ENCODE data around the gene BOLA1. TPM values are rescaled to one million over a fixed set of nuclear protein-coding genes. Genes with fewer than 3 reads are reported as not detected.

The BOLA1 gene
- total RNA-seq, 1 experiment from 2014 or later = 15.3 TPM

DNA sequence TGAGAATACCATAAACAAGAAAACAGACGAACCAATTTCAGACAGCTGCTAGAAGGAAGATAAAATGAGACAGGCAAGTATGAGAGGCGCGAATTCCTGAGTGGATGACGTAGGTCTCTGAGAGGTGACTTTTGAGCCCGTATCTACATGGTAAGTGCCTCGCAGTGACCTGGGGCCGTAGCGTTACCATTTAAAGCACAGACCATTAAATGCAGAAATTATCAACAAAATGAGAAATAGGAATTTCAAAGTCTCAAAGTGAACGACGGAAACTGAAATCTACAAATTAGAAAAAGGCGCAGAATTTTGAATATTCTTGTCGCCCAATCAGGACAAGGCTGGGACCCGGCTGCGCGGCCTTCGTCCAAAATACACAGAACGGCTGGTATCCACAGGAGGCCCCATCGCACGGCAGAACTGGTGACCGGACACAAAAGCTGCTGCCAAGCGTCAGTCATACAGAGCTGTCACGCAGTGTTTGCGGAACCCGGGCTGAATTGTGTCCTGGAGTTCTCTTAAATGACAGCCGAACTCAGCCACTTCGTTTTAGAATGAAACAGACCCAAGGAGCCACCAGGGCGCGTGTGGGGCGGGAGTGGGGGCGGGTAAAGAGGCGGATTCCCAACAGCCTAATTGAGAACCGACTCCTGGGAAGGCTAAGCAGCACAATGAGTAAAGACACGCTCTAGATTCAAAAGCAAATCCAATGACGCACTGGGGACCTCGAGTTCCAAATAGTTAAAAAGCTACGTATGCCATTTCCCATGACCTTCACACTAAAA, 13.8 kb upstream of the BOLA1 start (continued):
- TF ChIP-seq, protein P1, sequence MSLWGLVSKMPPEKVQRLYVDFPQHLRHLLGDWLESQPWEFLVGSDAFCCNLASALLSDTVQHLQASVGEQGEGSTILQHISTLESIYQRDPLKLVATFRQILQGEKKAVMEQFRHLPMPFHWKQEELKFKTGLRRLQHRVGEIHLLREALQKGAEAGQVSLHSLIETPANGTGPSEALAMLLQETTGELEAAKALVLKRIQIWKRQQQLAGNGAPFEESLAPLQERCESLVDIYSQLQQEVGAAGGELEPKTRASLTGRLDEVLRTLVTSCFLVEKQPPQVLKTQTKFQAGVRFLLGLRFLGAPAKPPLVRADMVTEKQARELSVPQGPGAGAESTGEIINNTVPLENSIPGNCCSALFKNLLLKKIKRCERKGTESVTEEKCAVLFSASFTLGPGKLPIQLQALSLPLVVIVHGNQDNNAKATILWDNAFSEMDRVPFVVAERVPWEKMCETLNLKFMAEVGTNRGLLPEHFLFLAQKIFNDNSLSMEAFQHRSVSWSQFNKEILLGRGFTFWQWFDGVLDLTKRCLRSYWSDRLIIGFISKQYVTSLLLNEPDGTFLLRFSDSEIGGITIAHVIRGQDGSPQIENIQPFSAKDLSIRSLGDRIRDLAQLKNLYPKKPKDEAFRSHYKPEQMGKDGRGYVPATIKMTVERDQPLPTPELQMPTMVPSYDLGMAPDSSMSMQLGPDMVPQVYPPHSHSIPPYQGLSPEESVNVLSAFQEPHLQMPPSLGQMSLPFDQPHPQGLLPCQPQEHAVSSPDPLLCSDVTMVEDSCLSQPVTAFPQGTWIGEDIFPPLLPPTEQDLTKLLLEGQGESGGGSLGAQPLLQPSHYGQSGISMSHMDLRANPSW (CRISPR knock-in tag; conservative IDR thresholded peaks at IDR 0.05; ENCODE audit: low read depth) = no peak
- TF ChIP-seq RORB (CRISPR knock-in tag; IDR thresholded peaks at IDR 0.05) (no peak), TEAD1 (CRISPR knock-in tag; IDR thresholded peaks at IDR 0.05) (no peak), NFYB (CRISPR knock-in tag; conservative IDR thresholded peaks at IDR 0.05; ENCODE audit: low read depth) (no peak), FOXJ3 (CRISPR knock-in tag; IDR thresholded peaks at IDR 0.05; ENCODE audit: borderline replicate concordance) (no peak), ELF4 (CRISPR knock-in tag; IDR thresholded peaks at IDR 0.05; ENCODE audit: low read depth) (no peak), NR3C1 (CRISPR knock-in tag; conservative IDR thresholded peaks at IDR 0.05; ENCODE audit: low read depth) (no peak), ESRRA (CRISPR knock-in tag; IDR thresholded peaks at IDR 0.05; ENCODE audit: borderline replicate concordance) (no peak), KAT7 (CRISPR knock-in tag; IDR thresholded peaks at IDR 0.05; ENCODE audit: borderline replicate concordance) (no peak), NR2C2 (CRISPR knock-in tag; IDR thresholded peaks at IDR 0.05) (no peak), ZBTB21 (CRISPR knock-in tag; IDR thresholded peaks at IDR 0.05; ENCODE audit: borderline replicate concordance) (no peak), NFE2L1 (CRISPR knock-in tag; IDR thresholded peaks at IDR 0.05) (no peak), SMAD4 (CRISPR knock-in tag; IDR thresholded peaks at IDR 0.05) (no peak), CBFB (CRISPR knock-in tag; IDR thresholded peaks at IDR 0.05; ENCODE audit: low read depth) (no peak), RELA (CRISPR knock-in tag; IDR thresholded peaks at IDR 0.05; ENCODE audit: borderline replicate concordance) (no peak), FOXP1 (CRISPR knock-in tag; IDR thresholded peaks at IDR 0.05; ENCODE audit: borderline replicate concordance) (0 out of 2 replicates have a peak, but pooled peaks have one; percentile 8), GRHL2 (CRISPR knock-in tag; IDR thresholded peaks at IDR 0.05; ENCODE audit: insufficient replicate concordance, severe bottlenecking) (no peak)
- TF ChIP-seq, protein P2, sequence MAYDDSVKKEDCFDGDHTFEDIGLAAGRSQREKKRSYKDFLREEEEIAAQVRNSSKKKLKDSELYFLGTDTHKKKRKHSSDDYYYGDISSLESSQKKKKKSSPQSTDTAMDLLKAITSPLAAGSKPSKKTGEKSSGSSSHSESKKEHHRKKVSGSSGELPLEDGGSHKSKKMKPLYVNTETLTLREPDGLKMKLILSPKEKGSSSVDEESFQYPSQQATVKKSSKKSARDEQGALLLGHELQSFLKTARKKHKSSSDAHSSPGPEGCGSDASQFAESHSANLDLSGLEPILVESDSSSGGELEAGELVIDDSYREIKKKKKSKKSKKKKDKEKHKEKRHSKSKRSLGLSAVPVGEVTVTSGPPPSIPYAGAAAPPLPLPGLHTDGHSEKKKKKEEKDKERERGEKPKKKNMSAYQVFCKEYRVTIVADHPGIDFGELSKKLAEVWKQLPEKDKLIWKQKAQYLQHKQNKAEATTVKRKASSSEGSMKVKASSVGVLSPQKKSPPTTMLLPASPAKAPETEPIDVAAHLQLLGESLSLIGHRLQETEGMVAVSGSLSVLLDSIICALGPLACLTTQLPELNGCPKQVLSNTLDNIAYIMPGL (CRISPR knock-in tag; IDR thresholded peaks at IDR 0.05) = no peak; the same call in 1 of the 2 replicates
- TF ChIP-seq, protein P3, sequence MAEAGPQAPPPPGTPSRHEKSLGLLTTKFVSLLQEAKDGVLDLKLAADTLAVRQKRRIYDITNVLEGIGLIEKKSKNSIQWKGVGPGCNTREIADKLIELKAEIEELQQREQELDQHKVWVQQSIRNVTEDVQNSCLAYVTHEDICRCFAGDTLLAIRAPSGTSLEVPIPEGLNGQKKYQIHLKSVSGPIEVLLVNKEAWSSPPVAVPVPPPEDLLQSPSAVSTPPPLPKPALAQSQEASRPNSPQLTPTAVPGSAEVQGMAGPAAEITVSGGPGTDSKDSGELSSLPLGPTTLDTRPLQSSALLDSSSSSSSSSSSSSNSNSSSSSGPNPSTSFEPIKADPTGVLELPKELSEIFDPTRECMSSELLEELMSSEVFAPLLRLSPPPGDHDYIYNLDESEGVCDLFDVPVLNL (CRISPR knock-in tag; IDR thresholded peaks at IDR 0.05; ENCODE audit: borderline replicate concordance, low read depth) = no peak
- TF ChIP-seq, protein P4, sequence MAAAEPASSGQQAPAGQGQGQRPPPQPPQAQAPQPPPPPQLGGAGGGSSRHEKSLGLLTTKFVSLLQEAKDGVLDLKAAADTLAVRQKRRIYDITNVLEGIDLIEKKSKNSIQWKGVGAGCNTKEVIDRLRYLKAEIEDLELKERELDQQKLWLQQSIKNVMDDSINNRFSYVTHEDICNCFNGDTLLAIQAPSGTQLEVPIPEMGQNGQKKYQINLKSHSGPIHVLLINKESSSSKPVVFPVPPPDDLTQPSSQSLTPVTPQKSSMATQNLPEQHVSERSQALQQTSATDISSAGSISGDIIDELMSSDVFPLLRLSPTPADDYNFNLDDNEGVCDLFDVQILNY (CRISPR knock-in tag; IDR thresholded peaks at IDR 0.05) = no peak
- TF ChIP-seq, protein P5, sequence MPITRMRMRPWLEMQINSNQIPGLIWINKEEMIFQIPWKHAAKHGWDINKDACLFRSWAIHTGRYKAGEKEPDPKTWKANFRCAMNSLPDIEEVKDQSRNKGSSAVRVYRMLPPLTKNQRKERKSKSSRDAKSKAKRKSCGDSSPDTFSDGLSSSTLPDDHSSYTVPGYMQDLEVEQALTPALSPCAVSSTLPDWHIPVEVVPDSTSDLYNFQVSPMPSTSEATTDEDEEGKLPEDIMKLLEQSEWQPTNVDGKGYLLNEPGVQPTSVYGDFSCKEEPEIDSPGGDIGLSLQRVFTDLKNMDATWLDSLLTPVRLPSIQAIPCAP (CRISPR knock-in tag; IDR thresholded peaks at IDR 0.05) = no peak
- TF ChIP-seq, protein P6, sequence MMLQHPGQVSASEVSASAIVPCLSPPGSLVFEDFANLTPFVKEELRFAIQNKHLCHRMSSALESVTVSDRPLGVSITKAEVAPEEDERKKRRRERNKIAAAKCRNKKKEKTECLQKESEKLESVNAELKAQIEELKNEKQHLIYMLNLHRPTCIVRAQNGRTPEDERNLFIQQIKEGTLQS (CRISPR knock-in tag; conservative IDR thresholded peaks at IDR 0.05) = 0 out of 2 replicates have a peak, but pooled peaks have one; percentile 19
- TF ChIP-seq, protein P7, sequence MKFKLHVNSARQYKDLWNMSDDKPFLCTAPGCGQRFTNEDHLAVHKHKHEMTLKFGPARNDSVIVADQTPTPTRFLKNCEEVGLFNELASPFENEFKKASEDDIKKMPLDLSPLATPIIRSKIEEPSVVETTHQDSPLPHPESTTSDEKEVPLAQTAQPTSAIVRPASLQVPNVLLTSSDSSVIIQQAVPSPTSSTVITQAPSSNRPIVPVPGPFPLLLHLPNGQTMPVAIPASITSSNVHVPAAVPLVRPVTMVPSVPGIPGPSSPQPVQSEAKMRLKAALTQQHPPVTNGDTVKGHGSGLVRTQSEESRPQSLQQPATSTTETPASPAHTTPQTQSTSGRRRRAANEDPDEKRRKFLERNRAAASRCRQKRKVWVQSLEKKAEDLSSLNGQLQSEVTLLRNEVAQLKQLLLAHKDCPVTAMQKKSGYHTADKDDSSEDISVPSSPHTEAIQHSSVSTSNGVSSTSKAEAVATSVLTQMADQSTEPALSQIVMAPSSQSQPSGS (CRISPR knock-in tag; IDR thresholded peaks at IDR 0.05; ENCODE audit: borderline replicate concordance, low read depth) = no peak
- TF ChIP-seq, protein P8, sequence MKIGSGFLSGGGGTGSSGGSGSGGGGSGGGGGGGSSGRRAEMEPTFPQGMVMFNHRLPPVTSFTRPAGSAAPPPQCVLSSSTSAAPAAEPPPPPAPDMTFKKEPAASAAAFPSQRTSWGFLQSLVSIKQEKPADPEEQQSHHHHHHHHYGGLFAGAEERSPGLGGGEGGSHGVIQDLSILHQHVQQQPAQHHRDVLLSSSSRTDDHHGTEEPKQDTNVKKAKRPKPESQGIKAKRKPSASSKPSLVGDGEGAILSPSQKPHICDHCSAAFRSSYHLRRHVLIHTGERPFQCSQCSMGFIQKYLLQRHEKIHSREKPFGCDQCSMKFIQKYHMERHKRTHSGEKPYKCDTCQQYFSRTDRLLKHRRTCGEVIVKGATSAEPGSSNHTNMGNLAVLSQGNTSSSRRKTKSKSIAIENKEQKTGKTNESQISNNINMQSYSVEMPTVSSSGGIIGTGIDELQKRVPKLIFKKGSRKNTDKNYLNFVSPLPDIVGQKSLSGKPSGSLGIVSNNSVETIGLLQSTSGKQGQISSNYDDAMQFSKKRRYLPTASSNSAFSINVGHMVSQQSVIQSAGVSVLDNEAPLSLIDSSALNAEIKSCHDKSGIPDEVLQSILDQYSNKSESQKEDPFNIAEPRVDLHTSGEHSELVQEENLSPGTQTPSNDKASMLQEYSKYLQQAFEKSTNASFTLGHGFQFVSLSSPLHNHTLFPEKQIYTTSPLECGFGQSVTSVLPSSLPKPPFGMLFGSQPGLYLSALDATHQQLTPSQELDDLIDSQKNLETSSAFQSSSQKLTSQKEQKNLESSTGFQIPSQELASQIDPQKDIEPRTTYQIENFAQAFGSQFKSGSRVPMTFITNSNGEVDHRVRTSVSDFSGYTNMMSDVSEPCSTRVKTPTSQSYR (CRISPR knock-in tag; IDR thresholded peaks at IDR 0.05) = no peak
